ENCODE results near the gene RGR.

GRCh38 chr10:84263716-84264115 is 18.9 kb downstream of the RGR start:
- no peak for TF ChIP-seq CTCF (IDR thresholded peaks at IDR 0.05)
- no peak for TF ChIP-seq POLR2A (IDR thresholded peaks at IDR 0.05)
